Measurements from ENCODE around the gene POTEJ. TPM values are rescaled to one million over a fixed set of nuclear protein-coding genes. Genes with fewer than 3 reads are reported as not detected.
A peak's percentile ranks its signal among the peaks of the same experiment; 100 is the strongest.
"Not testable (repeated sequence)": the region's sequence is repeated elsewhere in the genome, so short reads cannot be mapped to it uniquely, and the experiment has no call there.

POTEJ gene
- total RNA-seq, 2 donors from 2014 or later, result 0.52 TPM; not detected in 1

GRCh38 chr2:130609002-130609920, 2.0 kb upstream of the POTEJ start:
- H3K4me3 ChIP-seq; H3K27me3 ChIP-seq; H3K27ac ChIP-seq; ATAC-seq; DNase-seq; H3K4me1 ChIP-seq; H3K36me3 ChIP-seq (replicated peaks in 1 of 2; ENCODE audit: insufficient read depth in 1 of 2, low read depth in 2 of 2); intact Hi-C loops (cut with DNase I); H3K9me3 ChIP-seq: not testable (repeated sequence)
- 59 to 62% methylated on average over 6 to 7 of the region's 28 CpGs for WGBS, 2 donors

- 83 to 96% methylated on average over 10 to 14 of the region's 15 CpGs for WGBS, 2 donors
- H3K27me3 ChIP-seq; H3K4me3 ChIP-seq; H3K36me3 ChIP-seq (replicated peaks in 1 of 2; ENCODE audit: insufficient read depth in 1 of 2, low read depth in 2 of 2); H3K9me3 ChIP-seq; intact Hi-C loops (cut with DNase I); H3K4me1 ChIP-seq; DNase-seq; H3K27ac ChIP-seq; ATAC-seq: not testable (repeated sequence)
Measured at GRCh38 chr2:130610486-130610885, 754 bp upstream of the POTEJ start.

- H3K9me3 ChIP-seq; DNase-seq; H3K4me1 ChIP-seq; intact Hi-C loops (cut with DNase I); ATAC-seq; H3K27ac ChIP-seq; H3K36me3 ChIP-seq (replicated peaks in 1 of 2; ENCODE audit: insufficient read depth in 1 of 2, low read depth in 2 of 2); H3K27me3 ChIP-seq; H3K4me3 ChIP-seq: not testable (repeated sequence)
- WGBS, 2 donors, result 81 to 85% methylated on average over 7 to 9 of the region's 10 CpGs
Measured at GRCh38 chr2:130628784-130629475, 17.7 kb downstream of the POTEJ start.

GRCh38 chr2:130638973-130639372, 27.7 kb downstream of the POTEJ start:
- DNase-seq; H3K9me3 ChIP-seq; H3K27ac ChIP-seq; ATAC-seq; H3K27me3 ChIP-seq; H3K36me3 ChIP-seq (replicated peaks in 1 of 2; ENCODE audit: insufficient read depth in 1 of 2, low read depth in 2 of 2); intact Hi-C loops (cut with DNase I); H3K4me3 ChIP-seq; H3K4me1 ChIP-seq: not testable (repeated sequence)
- 65 to 86% methylated on average over 2 of the region's 2 CpGs for WGBS, 2 donors

- ATAC-seq; H3K9me3 ChIP-seq; DNase-seq; H3K27me3 ChIP-seq; H3K27ac ChIP-seq; H3K4me3 ChIP-seq; H3K36me3 ChIP-seq (replicated peaks in 1 of 2; ENCODE audit: insufficient read depth in 1 of 2, low read depth in 2 of 2); H3K4me1 ChIP-seq; intact Hi-C loops (cut with DNase I): not testable (repeated sequence)
- WGBS, 2 donors, result 54 to 60% methylated on average over 2 to 4 of the region's 4 CpGs
Measured at GRCh38 chr2:130641688-130642087, 30.4 kb downstream of the POTEJ start.

- H3K27me3 ChIP-seq; ATAC-seq; DNase-seq; H3K27ac ChIP-seq; H3K4me1 ChIP-seq; H3K4me3 ChIP-seq; H3K36me3 ChIP-seq (replicated peaks in 1 of 2; ENCODE audit: insufficient read depth in 1 of 2, low read depth in 2 of 2); intact Hi-C loops (cut with DNase I); H3K9me3 ChIP-seq: not testable (repeated sequence)
- WGBS, 2 donors, result 22 to 33% methylated on average over 1 of the region's 1 CpG
Measured at GRCh38 chr2:130649285-130649684, 38.0 kb downstream of the POTEJ start.

- H3K4me1 ChIP-seq; H3K27me3 ChIP-seq; H3K9me3 ChIP-seq; H3K4me3 ChIP-seq; H3K36me3 ChIP-seq (replicated peaks in 1 of 2; ENCODE audit: insufficient read depth in 1 of 2, low read depth in 2 of 2); intact Hi-C loops (cut with DNase I); ATAC-seq; H3K27ac ChIP-seq; DNase-seq: not testable (repeated sequence)
- WGBS, 2 donors, result 80 to 92% methylated on average over 4 to 6 of the region's 6 CpGs
Measured at GRCh38 chr2:130664506-130664905, 53.3 kb downstream of the POTEJ start.

- H3K9me3 ChIP-seq; ATAC-seq; intact Hi-C loops (cut with DNase I); H3K4me1 ChIP-seq; H3K4me3 ChIP-seq; H3K27ac ChIP-seq; H3K36me3 ChIP-seq (replicated peaks in 1 of 2; ENCODE audit: insufficient read depth in 1 of 2, low read depth in 2 of 2); DNase-seq; H3K27me3 ChIP-seq: not testable (repeated sequence)
- WGBS, 2 donors, result 64 to 70% methylated on average over 3 of the region's 5 CpGs
Measured at GRCh38 chr2:130665596-130665995, 54.4 kb downstream of the POTEJ start.

- H3K4me1 ChIP-seq; H3K27ac ChIP-seq; DNase-seq; H3K4me3 ChIP-seq; ATAC-seq; H3K36me3 ChIP-seq (replicated peaks in 1 of 2; ENCODE audit: insufficient read depth in 1 of 2, low read depth in 2 of 2); H3K9me3 ChIP-seq; intact Hi-C loops (cut with DNase I); H3K27me3 ChIP-seq: not testable (repeated sequence)
- 100% methylated on average over 1 of the region's 10 CpGs; no CpG with 5 or more reads in 1 of the 2 donors for WGBS, 2 donors
Measured at GRCh38 chr2:130667516-130667915, 56.3 kb downstream of the POTEJ start.

- ATAC-seq; intact Hi-C loops (cut with DNase I); H3K27me3 ChIP-seq; H3K27ac ChIP-seq; H3K9me3 ChIP-seq; H3K4me3 ChIP-seq; H3K4me1 ChIP-seq; H3K36me3 ChIP-seq (replicated peaks in 1 of 2; ENCODE audit: insufficient read depth in 1 of 2, low read depth in 2 of 2); DNase-seq: not testable (repeated sequence)
- WGBS, 2 donors, result 78 to 89% methylated on average over 3 to 6 of the region's 13 CpGs
Measured at GRCh38 chr2:130670026-130670745, 58.9 kb downstream of the POTEJ start.

- H3K4me1 ChIP-seq; H3K36me3 ChIP-seq (replicated peaks in 1 of 2; ENCODE audit: insufficient read depth in 1 of 2, low read depth in 2 of 2); H3K27ac ChIP-seq; H3K27me3 ChIP-seq; H3K4me3 ChIP-seq; H3K9me3 ChIP-seq; intact Hi-C loops (cut with DNase I): not testable (repeated sequence)
- ATAC-seq (peak; percentile 71), DNase-seq (peak in 3 of 4 donors; percentile 9 to 43 (median 32))
- WGBS, 2 donors, result 52% methylated on average over 3 of the region's 35 CpGs; no CpG with 5 or more reads in 1 of the 2 donors
Measured at GRCh38 chr2:130692041-130692770, 81.0 kb downstream of the POTEJ start.
